H1 (cell line): ENCODE measurements around the gene PRTG. TPM values are rescaled to one million over a fixed set of nuclear protein-coding genes. Genes with fewer than 3 reads are reported as not detected.

ENCODE experiments used
- CTCF ChIA-PET: fragments of 300-600 bp; sonication (Branson Sonifier 250); formaldehyde crosslinking; loops from one replicate; lab custom pipeline; 2021; ENCODE audit not compliant: partially characterized antibody; lab: Charles Lee
- POLR2A ChIA-PET: fragments of 300-600 bp; sonication (Branson Sonifier 250); formaldehyde crosslinking; loops from one replicate; lab custom pipeline; 2021; ENCODE audit warnings: inconsistent platforms; ENCODE audit not compliant: partially characterized antibody; lab: Charles Lee
- DNase-seq, 2 experiments: peaks; one replicate each; pipeline versions ENCODE4 v3.0.0 to v3.0.0-alpha.2; 2010 to 2022; ENCODE audit warnings: low spot score in 2 of 2, low read depth in 1 of 2, mixed read lengths in 1 of 2
- FAIRE-seq: peaks from 2 replicates; lab custom pipeline; 2011; peaks lifted over from hg19 to GRCh38; lab: Jason Lieb, UNC
- H2AFZ ChIP-seq: 2 replicates; pipeline ENCODE4 v1.8.1; 2012; ENCODE audit warnings: low read length, inconsistent platforms
- H2AK5ac ChIP-seq: 2 replicates; pipeline ENCODE4 v1.6.1; 2013; ENCODE audit warnings: low read depth, low read length
- H2BK120ac ChIP-seq: replicated peaks from 2 replicates; pipeline ENCODE3; 2013; ENCODE audit warnings: low read depth, low read length, inconsistent platforms
- H2BK12ac ChIP-seq: 2 replicates; pipeline ENCODE4 v1.6.1; 2013; ENCODE audit warnings: low read depth, low read length
- H2BK15ac ChIP-seq: 2 replicates; pipeline ENCODE4 v1.6.1; 2013; ENCODE audit warnings: low read length
- H2BK20ac ChIP-seq: 2 replicates; pipeline ENCODE4 v1.6.1; 2013; ENCODE audit warnings: low read length
- H2BK5ac ChIP-seq: 2 replicates; pipeline ENCODE4 v1.6.1; 2013; ENCODE audit warnings: low read depth, low read length
- H3K14ac ChIP-seq: 2 replicates; pipeline ENCODE4 v1.6.1; 2013; ENCODE audit warnings: inconsistent platforms; ENCODE audit not compliant: insufficient read length
- H3K18ac ChIP-seq: 2 replicates; pipeline ENCODE4 v1.6.1; 2013; ENCODE audit warnings: low read length; ENCODE audit errors: extremely low read depth
- H3K23ac ChIP-seq: 2 replicates; pipeline ENCODE4 v1.6.1; 2013; ENCODE audit warnings: inconsistent platforms; ENCODE audit not compliant: insufficient read length
- H3K23me2 ChIP-seq: 2 replicates; pipeline ENCODE4 v1.6.1; 2013; ENCODE audit warnings: low read depth, low read length
- H3K27ac ChIP-seq: 2 replicates; pipeline ENCODE4 v1.6.1; 2011; ENCODE audit warnings: low read depth, low read length, inconsistent platforms
- H3K27me3 ChIP-seq, 4 experiments: replicated peaks in 1 of 4; 1 replicate in 1 of 4; 2 replicates in 3 of 4; pipeline versions ENCODE4 v1.6.1 to v1.8.1; 2011 to 2013; ENCODE audit warnings: low read length in 3 of 4, mild to moderate bottlenecking in 3 of 4, inconsistent platforms in 2 of 4, mixed read lengths in 2 of 4, moderate library complexity in 1 of 4; ENCODE audit not compliant: control insufficient read depth in 3 of 4, insufficient read depth in 3 of 4; ENCODE audit errors: extremely low read depth in 1 of 4
- H3K36me3 ChIP-seq, 4 experiments: 2 replicates each; pipeline versions ENCODE4 v1.6.1 to v1.8.1; 2011 to 2013; ENCODE audit warnings: mild to moderate bottlenecking in 4 of 4, low read length in 3 of 4, moderate library complexity in 2 of 4, control low read depth in 1 of 4, inconsistent platforms in 1 of 4; ENCODE audit not compliant: insufficient read depth in 4 of 4, control insufficient read depth in 2 of 4
- H3K4ac ChIP-seq: replicated peaks from 2 replicates; pipeline ENCODE3; 2013; ENCODE audit warnings: low read length, low read depth, mixed read lengths, inconsistent platforms; ENCODE audit not compliant: insufficient read length
- H3K4me1 ChIP-seq, 4 experiments: replicated peaks in 1 of 4; 1 replicate in 1 of 4; 2 replicates in 3 of 4; pipeline versions ENCODE4 v1.6.1 to v1.8.1; 2011 to 2013; ENCODE audit warnings: low read length in 3 of 4, inconsistent platforms in 2 of 4, mixed read lengths in 1 of 4; ENCODE audit not compliant: insufficient read depth in 4 of 4, control insufficient read depth in 3 of 4
- H3K4me2 ChIP-seq, 2 experiments: 2 replicates each; pipeline versions ENCODE4 v1.6.1 to v1.8.1; 2011 to 2013; ENCODE audit warnings: low read depth in 2 of 2, low read length in 2 of 2, control low read depth in 1 of 2, inconsistent platforms in 1 of 2, mild to moderate bottlenecking in 1 of 2; ENCODE audit not compliant: insufficient read depth in 1 of 2
- H3K4me3 ChIP-seq, 4 experiments: fragments of 200-600, 300-600 bp in 1 of 4; sonication (generic), shearing (Covaris generic), sonication (Bioruptor Twin) in 1 of 4; 2 replicates each; pipeline versions ENCODE4 v1.5.1 to v1.8.1; 2011 to 2016; ENCODE audit warnings: low read length in 4 of 4, low read depth in 3 of 4, control low read depth in 2 of 4, inconsistent platforms in 2 of 4, mild to moderate bottlenecking in 2 of 4, mixed read lengths in 1 of 4, moderate library complexity in 1 of 4; ENCODE audit not compliant: insufficient read depth in 2 of 4; ENCODE audit errors: extremely low read depth in 1 of 4
- H3K56ac ChIP-seq: replicated peaks from 2 replicates; pipeline ENCODE3; 2013; ENCODE audit warnings: low read depth, mild to moderate bottlenecking, mixed read lengths, low read length, inconsistent platforms; ENCODE audit not compliant: insufficient read length
- H3K79me1 ChIP-seq: 2 replicates; pipeline ENCODE4 v1.6.1; 2013; ENCODE audit warnings: low read depth, low read length, control low read depth
- H3K79me2 ChIP-seq, 2 experiments: 2 replicates each; pipeline versions ENCODE4 v1.6.1 to v1.8.1; 2012 to 2013; ENCODE audit warnings: low read length in 2 of 2, mild to moderate bottlenecking in 2 of 2, inconsistent platforms in 1 of 2; ENCODE audit not compliant: insufficient read depth in 2 of 2, control insufficient read depth in 1 of 2
- H3K9ac ChIP-seq, 4 experiments: replicated peaks in 1 of 4; 1 replicate in 1 of 4; 2 replicates in 3 of 4; pipeline versions ENCODE4 v1.6.1 to v1.8.1; 2011 to 2013; ENCODE audit warnings: low read depth in 3 of 4, low read length in 3 of 4, control low read depth in 2 of 4, mild to moderate bottlenecking in 2 of 4, moderate library complexity in 2 of 4, inconsistent platforms in 1 of 4; ENCODE audit errors: extremely low read depth in 1 of 4
- H3K9me3 ChIP-seq, 2 experiments: 2 replicates each; pipeline versions ENCODE4 v1.6.1 to v1.8.1; 2012 to 2013; ENCODE audit warnings: mild to moderate bottlenecking in 2 of 2, moderate library complexity in 2 of 2, control low read depth in 1 of 2, inconsistent platforms in 1 of 2, low read depth in 1 of 2, low read length in 1 of 2, mixed read lengths in 1 of 2; ENCODE audit not compliant: insufficient read depth in 2 of 2
- H4K20me1 ChIP-seq, 2 experiments: replicated peaks in 1 of 2; 2 replicates each; pipeline versions ENCODE3 to v1.8.1; 2011 to 2013; ENCODE audit warnings: inconsistent platforms in 2 of 2, low read length in 2 of 2, mild to moderate bottlenecking in 1 of 2; ENCODE audit not compliant: insufficient read depth in 2 of 2, control insufficient read depth in 1 of 2
- H4K5ac ChIP-seq: 2 replicates; pipeline ENCODE4 v1.6.1; 2013; ENCODE audit warnings: low read length, low read depth, mixed read lengths, inconsistent platforms; ENCODE audit not compliant: insufficient read length
- H4K8ac ChIP-seq: 2 replicates; pipeline ENCODE4 v1.8.0; 2013; ENCODE audit warnings: mild to moderate bottlenecking, moderate library complexity, low read length, inconsistent platforms; ENCODE audit not compliant: insufficient read depth; ENCODE audit errors: extremely low read depth
- H4K91ac ChIP-seq: replicated peaks from 2 replicates; pipeline ENCODE3; 2013; ENCODE audit warnings: low read length, mixed read lengths, inconsistent platforms; ENCODE audit not compliant: insufficient read length
- EP300 ChIP-seq, 2 experiments: IDR thresholded peaks; 1 replicate in 1 of 2; 2 replicates in 1 of 2; pipeline ENCODE4 v1.6.1; 2011 to 2012; ENCODE audit warnings: low read depth in 2 of 2, low read length in 2 of 2, mild to moderate bottlenecking in 2 of 2, borderline replicate concordance in 1 of 2, inconsistent platforms in 1 of 2, moderate library complexity in 1 of 2
- RAD21 ChIP-seq, 2 experiments: IDR thresholded peaks in 1 of 2; conservative IDR thresholded peaks in 1 of 2; 2 replicates each; pipeline ENCODE4 v1.6.1; 2011; ENCODE audit warnings: low read depth in 2 of 2, low read length in 2 of 2, improper control_type of control experiment in 1 of 2, inconsistent platforms in 1 of 2, mild to moderate bottlenecking in 1 of 2, moderate library complexity in 1 of 2
- WGBS, 2 experiments: shearing (Covaris generic) in 1 of 2; methylation state at CpG; one replicate each; pipeline versions ENCODE4 v1.1.6 to v1.1.7; 2013 to 2015; ENCODE audit warnings: low lambda C conversion rate in 2 of 2, mixed read lengths in 2 of 2, inconsistent platforms in 1 of 2, low coverage in 1 of 2, missing lambda C conversion rate in 1 of 2; ENCODE audit not compliant: insufficient replicate concordance in 2 of 2, insufficient coverage in 1 of 2, insufficient read length in 1 of 2; ENCODE audit errors: extremely low coverage in 1 of 2, missing lambda C conversion rate in 1 of 2; 5-methylcytosine and 5-hydroxymethylcytosine counted together
- polyA plus RNA-seq, 7 experiments: library from polyadenylated mRNA; depleted of rRNA in 3 of 7; stranded (reverse) in 5 of 7; unstranded in 2 of 7; fragments of >200 nt in 5 of 7; fragments of 200-250 nt in 2 of 7; gene quantifications; 1 replicate in 5 of 7; 2 replicates in 1 of 7; 4 replicates in 1 of 7; pipeline versions ENCODE4 v1.2.1 to v1.2.3, GENCODE V29; 2011 to 2013; ENCODE audit warnings: missing spikeins in 2 of 7, mixed read lengths in 2 of 7
- total RNA-seq: library from RNA; stranded (reverse); fragmentation: NEBNext Ultra II Directional; extraction: Animal tissue kit (Norgen Biotek cat#: 25700); gene quantifications from 2 replicates; pipeline ENCODE4 v1.2.1, GENCODE V29; 2021

PRTG gene
- total and polyA plus RNA-seq, 2 of the 8 experiments (the other 6 are each of a cell fraction or from before 2014, with no cell fraction given) = 3.1 to 3.2 TPM

- no peak for DNase-seq
- Histone ChIP-seq H3K18ac (no peak overlapping the region), H3K9ac (no peak overlapping the region), H3K56ac (no peak overlapping the region), H4K20me1 (peaks cover 0 to 3% of the 10 kb centered on the region in 2 experiments), H3K23me2 (no peaks in the 10 kb centered on the region), H3K4me3 (no peak overlapping the region), H3K14ac (no peak overlapping the region), H3K23ac (no peak overlapping the region), H3K27me3 (no peaks in the 10 kb centered on the region; a peak in 1 of 7 replicates), H2BK15ac (no peak overlapping the region), H2BK20ac (no peak overlapping the region), H2BK5ac (no peak overlapping the region), H3K79me2 (no peaks in the 10 kb centered on the region), H4K91ac (no peak overlapping the region), H2BK12ac (no peak overlapping the region), H4K8ac (no peak overlapping the region), H2AFZ (no peak overlapping the region), H3K27ac (no peak overlapping the region), H4K5ac (no peak overlapping the region), H3K4ac (no peak overlapping the region), H3K9me3 (no peaks in the 10 kb centered on the region), H2BK120ac (no peak overlapping the region), H3K4me1 (no peaks in the 10 kb centered on the region), H3K4me2 (no peak overlapping the region), H3K79me1 (no peaks in the 10 kb centered on the region), H2AK5ac (no peak overlapping the region), H3K36me3 (no peaks in the 10 kb centered on the region)
- CTCF ChIA-PET = interaction anchor here (1.7 kb wide), 1 partner anchor 13 kb away, joined by 4 read pairs; no protein-coding TSS in a partner anchor
- no peak for FAIRE-seq
- POLR2A ChIA-PET = no interaction called here
- 92% methylated on average over 6 of the region's 6 CpGs; no CpG with 5 or more reads in 1 of the 2 experiments for WGBS, 2 experiments
- TF ChIP-seq EP300 (IDR thresholded peaks at IDR 0.05; ENCODE audit: borderline replicate concordance in 1 of 2, low read depth in 2 of 2, low read length in 2 of 2) (no peak), RAD21 (IDR thresholded peaks at IDR 0.05 in 1 of 2, conservative IDR thresholded peaks at IDR 0.05 in 1 of 2; ENCODE audit: low read depth in 2 of 2, low read length in 2 of 2) (no peak)
Measured at GRCh38 chr15:55700876-55701275, 42.1 kb downstream of the PRTG start.
